Calu3 (cell line): ENCODE data around the gene TTC38. TPM values are rescaled to one million over a fixed set of nuclear protein-coding genes. Genes with fewer than 3 reads are reported as not detected.

Experiments
- BruUV-seq: library from RNA; stranded (reverse); fragments of 400-500 nt; replicated peaks from 2 replicates; lab custom pipeline; 2021; lab: Mats Ljungman, UMichigan
- CTCF ChIA-PET: fragments of 300-600 bp; sonication (Branson Sonifier 250); formaldehyde crosslinking; loops from one replicate; lab custom pipeline; 2022; ENCODE audit warnings: antibody characterized with exemption; lab: Charles Lee
- DNase-seq: peaks from one replicate; pipeline ENCODE4 v3.0.0; 2022
- H3K27ac Mint-ChIP-seq: one replicate; pipeline ENCODE4 v1.8.0; 2022; ENCODE audit warnings: mixed read lengths; ENCODE audit not compliant: unreplicated experiment
- H3K27me3 Mint-ChIP-seq: one replicate; pipeline ENCODE4 v1.8.0; 2022; ENCODE audit warnings: mixed read lengths; ENCODE audit not compliant: unreplicated experiment
- H3K36me3 Mint-ChIP-seq: one replicate; pipeline ENCODE4 v1.8.0; 2022; ENCODE audit warnings: mild to moderate bottlenecking, moderate library complexity, mixed read lengths; ENCODE audit not compliant: insufficient read depth, unreplicated experiment
- H3K4me1 Mint-ChIP-seq: one replicate; pipeline ENCODE4 v1.8.0; 2022; ENCODE audit warnings: mild to moderate bottlenecking, low read depth, mixed read lengths; ENCODE audit not compliant: unreplicated experiment
- H3K4me3 Mint-ChIP-seq: one replicate; pipeline ENCODE4 v1.8.0; 2022; ENCODE audit warnings: mild to moderate bottlenecking, low read depth, moderate library complexity, mixed read lengths; ENCODE audit not compliant: unreplicated experiment
- H3K9me3 Mint-ChIP-seq: one replicate; pipeline ENCODE4 v1.8.0; 2022; ENCODE audit warnings: low read depth, mixed read lengths; ENCODE audit not compliant: unreplicated experiment
- CTCF ChIP-seq: fragments of 200-600 bp; IDR thresholded peaks from one replicate; pipeline ENCODE4 v1.8.0; 2022; ENCODE audit warnings: antibody characterized with exemption; ENCODE audit not compliant: unreplicated experiment
- intact Hi-C: fragments of 100-400 bp; cut with micrococcal nuclease; formaldehyde crosslinking; loops from one replicate; pipeline ENCODE4 v1.10.0; 2022; ENCODE audit not compliant: unreplicated experiment
- total RNA-seq: library from RNA; stranded (reverse); gene quantifications from 2 replicates; pipeline ENCODE4 v1.2.3, GENCODE V29; 2022

The TTC38 gene
- total RNA-seq, 1 experiment from 2014 or later: 31.9 TPM

GRCh38 chr22:46290121-46290842 lies 22.5 kb downstream of the TTC38 start:
- no peak for TF ChIP-seq CTCF
- Mint-ChIP-seq H3K9me3 (peaks cover 3% of the 10 kb centered on the region), H3K27me3 (no peaks in the 10 kb centered on the region), H3K4me3 (no peak overlapping the region), H3K4me1 (no peaks in the 10 kb centered on the region), H3K36me3 (peaks cover 63% of the 10 kb centered on the region), H3K27ac (no peak overlapping the region)
- no TSS peak for BruUV-seq
- CTCF ChIA-PET: interaction anchor here (0.6 kb wide), 1 partner anchor 849 kb away, joined by 4 read pairs; no protein-coding TSS in a partner anchor
- no peak for DNase-seq
- intact Hi-C loops: no loop called here

GRCh38 chr22:46290843-46291785 lies 23.3 kb downstream of the TTC38 start:
- Mint-ChIP-seq H3K27me3 (no peaks in the 10 kb centered on the region), H3K4me1 (peaks cover 6% of the 10 kb centered on the region), H3K4me3 (no peak overlapping the region), H3K27ac (no peak overlapping the region), H3K9me3 (peaks cover 3% of the 10 kb centered on the region), H3K36me3 (peaks cover 58% of the 10 kb centered on the region)
- CTCF ChIA-PET: no interaction called here
- intact Hi-C loops: no loop called here
- BruUV-seq: no TSS peak
- TF ChIP-seq CTCF: no peak
- DNase-seq: no peak

- intact Hi-C loops: no loop called here
- DNase-seq: no peak
Observed at GRCh38 chr22:46292173-46292572, 24.4 kb downstream of the TTC38 start.

More at GRCh38 chr22:46292173-46292572, 24.4 kb downstream of the TTC38 start:
- no peaks in the 10 kb centered on the region for H3K27me3 Mint-ChIP-seq
- H3K4me3 Mint-ChIP-seq: no peak overlapping the region
- H3K27ac Mint-ChIP-seq: no peak overlapping the region
- H3K9me3 Mint-ChIP-seq: peaks cover 3% of the 10 kb centered on the region
- BruUV-seq: no TSS peak
- CTCF ChIA-PET: no interaction called here
- H3K4me1 Mint-ChIP-seq: peaks cover 11% of the 10 kb centered on the region
- no peak for TF ChIP-seq CTCF
- H3K36me3 Mint-ChIP-seq: peaks cover 61% of the 10 kb centered on the region
